HL-60 (cell line): Measurements from ENCODE around the gene PAPOLG.

ENCODE experiments used
- DNase-seq, 2 experiments: peaks; one replicate each; pipeline ENCODE4 v3.0.0-alpha.2; 2010 to 2020; ENCODE audit warnings: low read depth in 1 of 2, low spot score in 1 of 2
- H3K27ac ChIP-seq: fragments of 250-450 bp; sonication (Bioruptor Pico); replicated peaks from 2 replicates; pipeline ENCODE4 v1.5.1; 2020; ENCODE audit warnings: mild to moderate bottlenecking, moderate library complexity
- H3K27me3 ChIP-seq: fragments of 250-450 bp; sonication (Bioruptor Pico); 2 replicates; pipeline ENCODE4 v1.5.1; 2021; ENCODE audit warnings: mild to moderate bottlenecking, moderate library complexity; ENCODE audit not compliant: insufficient read depth, poor library complexity, severe bottlenecking
- H3K4me3 ChIP-seq: replicated peaks from 2 replicates; pipeline ENCODE4 v1.5.1; 2011; ENCODE audit warnings: mild to moderate bottlenecking, control low read depth, low read length; ENCODE audit not compliant: insufficient read depth
- GABPA ChIP-seq: IDR thresholded peaks from 2 replicates; pipeline ENCODE4 v1.6.1; 2012; ENCODE audit warnings: low read depth
- POLR2AphosphoS5 ChIP-seq: IDR thresholded peaks from 2 replicates; pipeline ENCODE4 v1.6.1; 2012; ENCODE audit warnings: low read depth
- SPI1 ChIP-seq: IDR thresholded peaks from 2 replicates; pipeline ENCODE4 v1.6.1; 2012; ENCODE audit warnings: low read depth, mild to moderate bottlenecking, borderline replicate concordance
- TF ChIP-seq, protein P1 (sequence below): IDR thresholded peaks from one replicate; pipeline ENCODE4 v1.5.1; 2011; ENCODE audit warnings: low read length, control low read depth, inconsistent platforms; ENCODE audit not compliant: insufficient read depth
- TF ChIP-seq, protein P2 (sequence below): IDR thresholded peaks from 2 replicates; pipeline ENCODE4 v1.6.1; 2012; ENCODE audit warnings: low read depth; ENCODE audit not compliant: insufficient replicate concordance

Gene PAPOLG

DNA sequence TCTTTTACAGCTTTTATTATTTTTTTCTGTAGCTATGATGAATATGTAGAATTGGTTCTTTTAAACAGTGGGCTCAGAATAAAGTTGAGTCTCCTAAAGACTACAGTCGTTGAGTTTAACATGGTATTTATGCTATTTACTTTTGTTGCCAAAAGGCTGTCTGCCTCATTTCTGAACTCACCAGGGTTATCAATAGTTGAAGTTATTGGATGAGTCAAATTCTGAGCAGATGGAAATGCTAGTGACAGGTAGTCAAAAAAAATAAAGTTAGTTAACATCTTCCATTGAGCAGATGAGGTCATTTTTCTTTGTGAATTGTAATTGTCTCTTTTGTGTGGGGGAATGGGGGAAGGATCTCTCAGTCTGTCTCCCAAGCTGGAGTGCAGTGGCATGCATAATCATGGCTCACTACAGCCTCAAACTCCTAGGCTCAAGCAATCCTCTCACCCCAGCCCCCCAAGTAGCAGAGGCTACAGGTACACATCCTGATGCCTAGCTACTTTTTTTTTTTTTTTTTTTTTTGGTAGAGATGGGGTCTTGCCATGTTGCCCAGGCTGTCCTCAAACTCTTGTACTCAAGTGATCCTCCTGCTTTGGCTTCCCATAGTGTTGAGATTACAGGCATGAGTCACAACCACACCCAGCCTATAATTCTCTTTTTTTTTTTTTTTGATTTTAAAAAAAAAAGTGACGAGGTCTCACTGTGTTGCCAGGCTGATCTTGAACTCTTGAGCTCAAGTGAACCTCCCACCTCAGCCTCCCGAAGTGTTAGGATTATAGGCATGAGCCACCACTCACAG, 8.9 kb downstream of the PAPOLG start:
- H3K27me3 ChIP-seq: no peaks in the 10 kb centered on the region
- H3K4me3 ChIP-seq: no peak overlapping the region
- no peak for DNase-seq
- TF ChIP-seq POLR2AphosphoS5 (no peak), GABPA (no peak), SPI1 (no peak)
- TF ChIP-seq, protein P1, sequence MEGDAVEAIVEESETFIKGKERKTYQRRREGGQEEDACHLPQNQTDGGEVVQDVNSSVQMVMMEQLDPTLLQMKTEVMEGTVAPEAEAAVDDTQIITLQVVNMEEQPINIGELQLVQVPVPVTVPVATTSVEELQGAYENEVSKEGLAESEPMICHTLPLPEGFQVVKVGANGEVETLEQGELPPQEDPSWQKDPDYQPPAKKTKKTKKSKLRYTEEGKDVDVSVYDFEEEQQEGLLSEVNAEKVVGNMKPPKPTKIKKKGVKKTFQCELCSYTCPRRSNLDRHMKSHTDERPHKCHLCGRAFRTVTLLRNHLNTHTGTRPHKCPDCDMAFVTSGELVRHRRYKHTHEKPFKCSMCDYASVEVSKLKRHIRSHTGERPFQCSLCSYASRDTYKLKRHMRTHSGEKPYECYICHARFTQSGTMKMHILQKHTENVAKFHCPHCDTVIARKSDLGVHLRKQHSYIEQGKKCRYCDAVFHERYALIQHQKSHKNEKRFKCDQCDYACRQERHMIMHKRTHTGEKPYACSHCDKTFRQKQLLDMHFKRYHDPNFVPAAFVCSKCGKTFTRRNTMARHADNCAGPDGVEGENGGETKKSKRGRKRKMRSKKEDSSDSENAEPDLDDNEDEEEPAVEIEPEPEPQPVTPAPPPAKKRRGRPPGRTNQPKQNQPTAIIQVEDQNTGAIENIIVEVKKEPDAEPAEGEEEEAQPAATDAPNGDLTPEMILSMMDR: no peak
- TF ChIP-seq, protein P2, sequence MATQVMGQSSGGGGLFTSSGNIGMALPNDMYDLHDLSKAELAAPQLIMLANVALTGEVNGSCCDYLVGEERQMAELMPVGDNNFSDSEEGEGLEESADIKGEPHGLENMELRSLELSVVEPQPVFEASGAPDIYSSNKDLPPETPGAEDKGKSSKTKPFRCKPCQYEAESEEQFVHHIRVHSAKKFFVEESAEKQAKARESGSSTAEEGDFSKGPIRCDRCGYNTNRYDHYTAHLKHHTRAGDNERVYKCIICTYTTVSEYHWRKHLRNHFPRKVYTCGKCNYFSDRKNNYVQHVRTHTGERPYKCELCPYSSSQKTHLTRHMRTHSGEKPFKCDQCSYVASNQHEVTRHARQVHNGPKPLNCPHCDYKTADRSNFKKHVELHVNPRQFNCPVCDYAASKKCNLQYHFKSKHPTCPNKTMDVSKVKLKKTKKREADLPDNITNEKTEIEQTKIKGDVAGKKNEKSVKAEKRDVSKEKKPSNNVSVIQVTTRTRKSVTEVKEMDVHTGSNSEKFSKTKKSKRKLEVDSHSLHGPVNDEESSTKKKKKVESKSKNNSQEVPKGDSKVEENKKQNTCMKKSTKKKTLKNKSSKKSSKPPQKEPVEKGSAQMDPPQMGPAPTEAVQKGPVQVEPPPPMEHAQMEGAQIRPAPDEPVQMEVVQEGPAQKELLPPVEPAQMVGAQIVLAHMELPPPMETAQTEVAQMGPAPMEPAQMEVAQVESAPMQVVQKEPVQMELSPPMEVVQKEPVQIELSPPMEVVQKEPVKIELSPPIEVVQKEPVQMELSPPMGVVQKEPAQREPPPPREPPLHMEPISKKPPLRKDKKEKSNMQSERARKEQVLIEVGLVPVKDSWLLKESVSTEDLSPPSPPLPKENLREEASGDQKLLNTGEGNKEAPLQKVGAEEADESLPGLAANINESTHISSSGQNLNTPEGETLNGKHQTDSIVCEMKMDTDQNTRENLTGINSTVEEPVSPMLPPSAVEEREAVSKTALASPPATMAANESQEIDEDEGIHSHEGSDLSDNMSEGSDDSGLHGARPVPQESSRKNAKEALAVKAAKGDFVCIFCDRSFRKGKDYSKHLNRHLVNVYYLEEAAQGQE: no peak
- no peak overlapping the region for H3K27ac ChIP-seq

DNA sequence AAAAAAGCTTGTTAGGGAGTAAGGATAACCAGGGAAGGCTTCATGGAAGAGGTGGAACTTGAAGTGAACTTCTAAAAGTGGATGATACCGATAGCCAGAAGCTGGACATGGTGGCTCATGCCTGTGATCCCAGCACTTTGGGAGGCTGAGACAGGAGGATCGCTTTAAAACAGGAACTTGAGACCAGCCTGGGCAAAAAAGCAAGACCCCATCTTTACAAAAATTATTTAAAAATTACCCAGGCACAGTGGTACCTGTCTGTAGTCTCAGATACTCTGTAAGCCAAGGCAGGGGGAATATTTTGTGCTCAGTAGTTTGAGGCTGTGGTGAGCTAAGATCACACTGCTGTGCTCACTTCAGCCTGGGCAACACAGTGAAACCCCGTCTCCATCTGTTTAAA, 10.2 kb downstream of the PAPOLG start:
- no peak for DNase-seq
- Histone ChIP-seq H3K4me3 (no peak overlapping the region), H3K27me3 (no peaks in the 10 kb centered on the region), H3K27ac (no peak overlapping the region)
- TF ChIP-seq, protein P2: no peak
- TF ChIP-seq SPI1: no peak
- TF ChIP-seq, protein P1: no peak
- no peak for TF ChIP-seq GABPA
- no peak for TF ChIP-seq POLR2AphosphoS5

DNA sequence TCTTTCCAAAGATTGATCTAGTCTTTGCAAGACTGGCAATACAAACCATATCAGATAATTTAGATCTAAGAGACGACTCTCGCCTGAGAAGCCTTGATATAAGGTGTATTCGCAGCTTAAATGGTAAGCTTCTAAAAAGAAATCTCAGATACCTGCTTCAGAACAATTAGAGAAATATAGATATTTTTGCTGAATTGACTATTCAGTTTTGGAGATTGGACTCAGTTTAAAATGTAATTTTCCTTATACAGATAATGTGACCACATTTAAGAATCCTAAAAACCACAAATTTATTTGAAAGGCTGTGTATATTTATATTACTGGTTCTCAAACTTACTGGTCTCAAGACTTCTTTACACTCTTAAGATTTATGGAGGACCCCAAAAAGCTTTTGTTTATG, 15.4 kb downstream of the PAPOLG start:
- no peak for DNase-seq
- Histone ChIP-seq H3K4me3 (no peak overlapping the region), H3K27ac (no peak overlapping the region), H3K27me3 (no peaks in the 10 kb centered on the region)
- TF ChIP-seq POLR2AphosphoS5 (no peak), GABPA (no peak), SPI1 (no peak)
- TF ChIP-seq, protein P2: no peak
- TF ChIP-seq, protein P1: no peak
